ENCODE measurements around the gene KRT31.

Gene KRT31

GRCh38 chr17:41366070-41366469 is 31.3 kb downstream of the KRT31 start:
- CTCF ChIA-PET: no interaction called here

GRCh38 chr17:41363881-41364280 is 33.5 kb downstream of the KRT31 start:
- no peak for TF ChIP-seq FOXA1 (IDR thresholded peaks at IDR 0.05)
- no peak for TF ChIP-seq CTBP1 (IDR thresholded peaks at IDR 0.05; ENCODE audit: borderline replicate concordance)
- no peak for TF ChIP-seq TARDBP (IDR thresholded peaks at IDR 0.05)
- TF ChIP-seq SUZ12 (IDR thresholded peaks at IDR 0.05): no peak
- TF ChIP-seq ELF4 (IDR thresholded peaks at IDR 0.05): no peak
- no peak for TF ChIP-seq ARNT (IDR thresholded peaks at IDR 0.05)
- TF ChIP-seq PKNOX1 (IDR thresholded peaks at IDR 0.05): no peak
- TF ChIP-seq FOXM1 (IDR thresholded peaks at IDR 0.05; ENCODE audit: borderline replicate concordance): no peak
- no peak for TF ChIP-seq L3MBTL2 (conservative IDR thresholded peaks at IDR 0.05)
- no peak for TF ChIP-seq ZNF384 (IDR thresholded peaks at IDR 0.05)
- no peak for TF ChIP-seq SP1 (IDR thresholded peaks at IDR 0.05)
- TF ChIP-seq NFRKB (IDR thresholded peaks at IDR 0.05): no peak
- CTCF ChIA-PET: no interaction called here
- no peak for DNase-seq (ENCODE audit: extremely low spot score)
- POLR2A ChIA-PET: no interaction called here

More at GRCh38 chr17:41366070-41366469, 31.3 kb downstream of the KRT31 start:
- DNase-seq (ENCODE audit: extremely low spot score): no peak
- POLR2A ChIA-PET: interaction anchor here (1.1 kb wide), 1 partner anchor 8 kb away, joined by 3 read pairs; no protein-coding TSS in a partner anchor
- no peak for TF ChIP-seq SP1 (IDR thresholded peaks at IDR 0.05)
- TF ChIP-seq FOXM1 (IDR thresholded peaks at IDR 0.05; ENCODE audit: borderline replicate concordance): no peak
- TF ChIP-seq CTBP1 (IDR thresholded peaks at IDR 0.05; ENCODE audit: borderline replicate concordance): no peak
- TF ChIP-seq L3MBTL2 (conservative IDR thresholded peaks at IDR 0.05): no peak
- TF ChIP-seq FOXA1 (IDR thresholded peaks at IDR 0.05): no peak
- TF ChIP-seq NFRKB (IDR thresholded peaks at IDR 0.05): no peak
- TF ChIP-seq TARDBP (IDR thresholded peaks at IDR 0.05): no peak
- TF ChIP-seq LEF1 (IDR thresholded peaks at IDR 0.05; ENCODE audit: borderline replicate concordance): no peak
- no peak for TF ChIP-seq ELF4 (IDR thresholded peaks at IDR 0.05)
- TF ChIP-seq SUZ12 (IDR thresholded peaks at IDR 0.05): no peak
- no peak for TF ChIP-seq FOXK2 (IDR thresholded peaks at IDR 0.05)
- no peak for TF ChIP-seq HDGF (IDR thresholded peaks at IDR 0.05; ENCODE audit: borderline replicate concordance)
- TF ChIP-seq ARNT (IDR thresholded peaks at IDR 0.05): no peak
- TF ChIP-seq PKNOX1 (IDR thresholded peaks at IDR 0.05): no peak
- no peak for TF ChIP-seq ZNF384 (IDR thresholded peaks at IDR 0.05)

GRCh38 chr17:41360296-41360995 is 37.0 kb downstream of the KRT31 start:
- no peak for TF ChIP-seq ARNT (IDR thresholded peaks at IDR 0.05)
- TF ChIP-seq FOXK2 (IDR thresholded peaks at IDR 0.05): no peak
- TF ChIP-seq HDGF (IDR thresholded peaks at IDR 0.05; ENCODE audit: borderline replicate concordance): no peak
- no peak for TF ChIP-seq LEF1 (IDR thresholded peaks at IDR 0.05; ENCODE audit: borderline replicate concordance)
- TF ChIP-seq CTBP1 (IDR thresholded peaks at IDR 0.05; ENCODE audit: borderline replicate concordance): no peak
- TF ChIP-seq PKNOX1 (IDR thresholded peaks at IDR 0.05): no peak
- no peak for TF ChIP-seq NFRKB (IDR thresholded peaks at IDR 0.05)
- no peak for TF ChIP-seq ELF4 (IDR thresholded peaks at IDR 0.05)
- TF ChIP-seq FOXA1 (IDR thresholded peaks at IDR 0.05): no peak
- TF ChIP-seq BHLHE40 (IDR thresholded peaks at IDR 0.05; ENCODE audit: borderline replicate concordance): no peak
- TF ChIP-seq ZNF384 (IDR thresholded peaks at IDR 0.05): no peak
- TF ChIP-seq FOXM1 (IDR thresholded peaks at IDR 0.05; ENCODE audit: borderline replicate concordance): no peak
- TF ChIP-seq SUZ12 (IDR thresholded peaks at IDR 0.05): no peak
- TF ChIP-seq TARDBP (IDR thresholded peaks at IDR 0.05): no peak
- no peak for TF ChIP-seq L3MBTL2 (conservative IDR thresholded peaks at IDR 0.05)
- no peak for TF ChIP-seq SP1 (IDR thresholded peaks at IDR 0.05)
- CTCF ChIA-PET: no interaction called here
- no peak for DNase-seq (ENCODE audit: extremely low spot score)
- POLR2A ChIA-PET: no interaction called here

GRCh38 chr17:41354536-41354935 is 42.9 kb downstream of the KRT31 start:
- POLR2A ChIA-PET: no interaction called here
- CTCF ChIA-PET: no interaction called here
- DNase-seq (ENCODE audit: extremely low spot score): no peak
- no peak for TF ChIP-seq FOXM1 (IDR thresholded peaks at IDR 0.05; ENCODE audit: borderline replicate concordance)

GRCh38 chr17:41352597-41353366 is 44.6 kb downstream of the KRT31 start:
- peak; percentile 7 for DNase-seq (ENCODE audit: extremely low spot score)
- TF ChIP-seq FOXM1 (IDR thresholded peaks at IDR 0.05; ENCODE audit: borderline replicate concordance): no peak
- no peak for TF ChIP-seq ELF4 (IDR thresholded peaks at IDR 0.05)
- no peak for TF ChIP-seq SUZ12 (IDR thresholded peaks at IDR 0.05)
- no peak for TF ChIP-seq ZNF384 (IDR thresholded peaks at IDR 0.05)
- no peak for TF ChIP-seq BHLHE40 (IDR thresholded peaks at IDR 0.05; ENCODE audit: borderline replicate concordance)
- no peak for TF ChIP-seq L3MBTL2 (conservative IDR thresholded peaks at IDR 0.05)
- TF ChIP-seq PKNOX1 (IDR thresholded peaks at IDR 0.05): no peak
- TF ChIP-seq NFRKB (IDR thresholded peaks at IDR 0.05): no peak
- TF ChIP-seq CTBP1 (IDR thresholded peaks at IDR 0.05; ENCODE audit: borderline replicate concordance): no peak
- no peak for TF ChIP-seq HDGF (IDR thresholded peaks at IDR 0.05; ENCODE audit: borderline replicate concordance)
- no peak for TF ChIP-seq ARNT (IDR thresholded peaks at IDR 0.05)
- ChIA-PET POLR2A (no interaction called here), CTCF (no interaction called here)
